Fibroblast of lung (primary cell): ENCODE measurements around the gene CMSS1.
A peak's percentile ranks its signal among the peaks of the same experiment; 100 is the strongest.

Experiments
- EZH2 ChIP-seq: IDR thresholded peaks from 2 replicates; pipeline ENCODE4 v1.5.1; 2012; ENCODE audit warnings: low read length, control low read depth, mild to moderate bottlenecking; ENCODE audit errors: missing control alignments
- TF ChIP-seq, protein P1 (sequence below), 2 donors: IDR thresholded peaks in 1 of 2; conservative IDR thresholded peaks in 1 of 2; 1 replicate in 1 of 2; 2 replicates in 1 of 2; pipeline ENCODE4 v1.5.1; 2011 to 2012; ENCODE audit warnings: low read length in 2 of 2, control low read depth in 1 of 2, inconsistent platforms in 1 of 2, low read depth in 1 of 2, mild to moderate bottlenecking in 1 of 2

DNA sequence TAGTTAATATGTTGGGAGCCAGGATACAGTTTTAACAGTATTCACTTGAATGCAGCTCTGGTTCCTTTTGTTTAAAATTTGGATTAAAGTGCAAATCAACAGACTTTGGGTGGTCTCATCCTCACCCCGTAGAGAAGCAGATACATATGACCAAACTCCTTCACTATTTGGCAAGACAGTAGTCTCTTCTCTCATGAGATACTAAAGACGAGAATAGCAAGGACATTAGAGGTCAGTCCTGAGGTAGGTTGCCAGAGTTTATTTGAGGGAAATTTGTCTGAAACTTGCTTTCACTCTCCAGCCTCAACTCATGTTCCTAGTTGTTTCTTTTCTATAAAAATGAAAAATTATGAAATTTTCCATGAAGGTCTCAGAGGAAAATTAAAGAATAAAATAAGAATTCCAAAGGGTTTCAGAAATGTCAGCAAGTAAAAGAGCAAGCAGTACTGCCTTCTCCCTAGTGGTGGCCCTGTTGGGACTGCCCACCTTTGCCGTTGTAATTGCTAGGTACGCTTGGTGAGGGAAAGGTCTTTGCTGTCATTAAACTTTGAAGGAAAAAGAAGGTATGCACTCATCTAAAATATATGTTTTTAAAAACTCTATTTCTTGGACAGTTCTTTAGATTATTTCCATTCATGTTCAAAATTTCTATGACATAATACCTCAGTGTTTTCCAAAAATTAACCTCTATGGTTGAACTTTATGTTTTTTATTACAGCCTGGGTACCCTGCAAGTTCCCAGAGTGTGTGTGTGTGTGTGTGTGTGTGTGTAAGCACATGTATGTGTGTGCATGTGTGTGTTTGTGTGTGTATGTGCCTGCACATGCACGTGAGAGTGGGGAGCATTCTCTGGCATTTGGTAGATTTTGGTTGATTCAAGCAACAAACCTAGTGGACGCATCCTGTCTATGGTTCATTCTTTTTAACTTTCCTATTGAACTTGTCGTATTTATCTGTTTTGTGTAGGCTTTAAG is 111.4 kb downstream of the CMSS1 start:
- no peak for TF ChIP-seq EZH2
- TF ChIP-seq, protein P1, sequence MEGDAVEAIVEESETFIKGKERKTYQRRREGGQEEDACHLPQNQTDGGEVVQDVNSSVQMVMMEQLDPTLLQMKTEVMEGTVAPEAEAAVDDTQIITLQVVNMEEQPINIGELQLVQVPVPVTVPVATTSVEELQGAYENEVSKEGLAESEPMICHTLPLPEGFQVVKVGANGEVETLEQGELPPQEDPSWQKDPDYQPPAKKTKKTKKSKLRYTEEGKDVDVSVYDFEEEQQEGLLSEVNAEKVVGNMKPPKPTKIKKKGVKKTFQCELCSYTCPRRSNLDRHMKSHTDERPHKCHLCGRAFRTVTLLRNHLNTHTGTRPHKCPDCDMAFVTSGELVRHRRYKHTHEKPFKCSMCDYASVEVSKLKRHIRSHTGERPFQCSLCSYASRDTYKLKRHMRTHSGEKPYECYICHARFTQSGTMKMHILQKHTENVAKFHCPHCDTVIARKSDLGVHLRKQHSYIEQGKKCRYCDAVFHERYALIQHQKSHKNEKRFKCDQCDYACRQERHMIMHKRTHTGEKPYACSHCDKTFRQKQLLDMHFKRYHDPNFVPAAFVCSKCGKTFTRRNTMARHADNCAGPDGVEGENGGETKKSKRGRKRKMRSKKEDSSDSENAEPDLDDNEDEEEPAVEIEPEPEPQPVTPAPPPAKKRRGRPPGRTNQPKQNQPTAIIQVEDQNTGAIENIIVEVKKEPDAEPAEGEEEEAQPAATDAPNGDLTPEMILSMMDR (conservative IDR thresholded peaks at IDR 0.05 in 1 of 2, IDR thresholded peaks at IDR 0.05 in 1 of 2; ENCODE audit: low read depth in 1 of 2, low read length in 2 of 2): peak in 1 of 2 donors; percentile 8
